ENCODE results near the gene METTL21A.
"Not testable (repeated sequence)": the region's sequence is repeated elsewhere in the genome, so short reads cannot be mapped to it uniquely, and the experiment has no call there.

Gene METTL21A

DNA sequence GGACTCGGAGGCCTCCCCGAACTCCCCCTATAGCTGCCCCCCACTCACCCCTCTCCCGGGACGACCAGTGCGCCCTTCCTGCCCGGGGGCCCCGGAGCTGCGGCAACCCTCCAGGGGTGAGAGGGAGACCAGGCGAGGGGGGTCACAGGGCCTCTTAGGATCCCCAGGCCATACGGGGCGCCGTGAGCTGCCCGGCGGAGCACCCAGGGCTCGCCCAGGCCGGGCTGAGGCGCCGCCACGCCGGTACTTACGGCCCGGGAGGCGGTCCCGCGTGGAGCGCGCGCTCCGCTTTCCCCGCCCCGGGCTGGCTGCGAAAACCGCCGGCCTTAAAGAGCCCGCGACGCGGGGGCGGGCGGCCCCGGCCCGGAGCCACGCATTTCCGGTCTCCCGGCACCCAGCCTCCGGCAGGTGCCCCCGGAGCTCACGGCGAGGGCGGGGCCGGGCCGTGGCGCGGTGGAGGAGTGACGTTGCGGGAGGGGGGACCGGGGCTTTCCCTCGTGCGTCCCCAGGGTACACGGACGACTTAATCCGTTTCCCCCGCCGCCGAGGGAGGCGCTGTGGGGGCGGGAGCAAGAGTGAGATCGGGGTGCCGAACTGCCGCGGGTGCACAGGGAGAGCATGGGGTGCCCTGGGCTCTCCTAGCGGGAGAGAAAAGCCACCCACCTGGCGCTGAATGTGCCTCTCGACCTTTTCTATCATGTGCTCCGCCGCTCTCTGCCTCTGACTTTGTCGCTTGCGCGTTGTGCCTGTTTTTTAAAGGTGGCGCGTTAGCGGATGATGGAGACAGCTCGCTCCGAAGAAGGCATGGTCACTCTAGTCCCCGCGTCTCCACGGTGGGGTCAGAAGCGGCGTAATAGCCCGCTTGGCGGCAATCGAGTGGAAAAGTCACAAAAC lies at the start of gene METTL21A:
Gene METTL21A, minus strand, starts transcription at position 381 of the 894 bp plus-strand sequence. CDS start 1,019 bp downstream, outside the sequence.
- peak; percentile 93 for DNase-seq

GRCh38 chr2:207674826-207675225 lies 49.6 kb upstream of the METTL21A start:
- no peak for DNase-seq

DNA sequence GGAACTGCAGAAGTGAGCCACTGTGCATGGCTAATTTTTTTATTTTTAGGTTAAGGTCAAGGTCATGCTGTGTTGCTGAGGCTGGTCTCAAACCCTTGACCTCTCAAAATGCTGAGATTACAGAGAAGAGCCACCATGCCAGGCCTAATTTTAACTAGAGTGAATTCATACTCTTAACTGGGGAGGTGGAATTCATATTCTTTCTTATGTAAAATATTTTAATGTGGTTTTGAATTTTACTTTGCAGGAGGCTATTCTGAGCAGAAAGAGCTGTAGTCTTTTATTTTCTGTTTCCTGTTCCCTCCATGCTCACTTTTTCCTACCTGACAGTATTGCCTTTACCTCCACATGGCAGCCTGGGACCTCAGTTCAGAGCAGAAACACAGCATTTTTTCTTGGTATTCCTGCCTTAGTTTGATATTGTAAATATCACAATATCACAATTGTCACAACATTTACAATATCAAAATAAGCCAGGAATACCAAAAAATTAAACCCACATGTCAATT lies 49.1 kb upstream of the METTL21A start:
- no peak for DNase-seq

GRCh38 chr2:207673431-207673830 lies 48.2 kb upstream of the METTL21A start:
- DNase-seq = no peak

- no peak for DNase-seq
Measured at GRCh38 chr2:207670887-207671286, 45.7 kb upstream of the METTL21A start.

- DNase-seq = no peak
Measured at GRCh38 chr2:207663870-207664545, 38.8 kb upstream of the METTL21A start.

DNA sequence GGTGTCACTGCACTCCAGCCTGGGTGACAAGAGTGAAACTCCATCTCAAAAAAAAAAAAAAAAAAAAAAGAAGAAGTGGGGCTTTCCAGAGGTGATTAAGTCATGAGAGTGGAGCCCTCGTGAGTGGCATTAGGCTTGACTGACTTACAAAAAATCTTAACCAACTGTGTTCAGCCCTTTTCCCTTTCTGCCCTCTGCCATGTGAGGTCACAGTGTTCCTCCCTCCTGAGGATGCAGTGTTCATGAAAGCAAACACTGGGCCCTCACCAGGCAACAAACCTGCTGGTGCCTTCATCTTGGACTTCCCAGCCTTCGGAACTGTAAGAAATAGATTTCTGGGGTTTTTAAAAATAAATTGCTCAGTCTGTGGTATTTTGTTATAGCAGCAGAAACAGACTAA lies 37.0 kb upstream of the METTL21A start:
- no peak for DNase-seq

DNA sequence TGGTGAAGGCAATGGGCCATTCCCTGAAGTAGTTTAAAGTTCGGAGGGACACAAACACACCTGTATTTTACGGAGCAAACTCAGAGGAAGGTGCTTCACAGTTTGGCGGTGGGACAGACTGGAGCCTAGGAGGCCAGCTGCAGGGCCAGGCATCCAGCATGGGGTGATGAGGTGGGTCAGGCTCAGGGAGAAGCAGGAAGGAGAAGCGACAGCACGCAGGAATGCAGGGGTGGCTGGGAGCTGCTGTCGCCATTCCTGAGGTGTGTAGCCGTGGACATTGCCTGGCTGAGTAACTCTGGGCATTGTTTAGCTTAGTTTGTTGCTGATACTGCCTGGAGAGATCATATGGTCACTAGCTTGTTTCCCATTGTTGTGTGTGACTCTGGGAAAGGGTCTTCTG lies 35.8 kb upstream of the METTL21A start:
- no peak for DNase-seq

DNA sequence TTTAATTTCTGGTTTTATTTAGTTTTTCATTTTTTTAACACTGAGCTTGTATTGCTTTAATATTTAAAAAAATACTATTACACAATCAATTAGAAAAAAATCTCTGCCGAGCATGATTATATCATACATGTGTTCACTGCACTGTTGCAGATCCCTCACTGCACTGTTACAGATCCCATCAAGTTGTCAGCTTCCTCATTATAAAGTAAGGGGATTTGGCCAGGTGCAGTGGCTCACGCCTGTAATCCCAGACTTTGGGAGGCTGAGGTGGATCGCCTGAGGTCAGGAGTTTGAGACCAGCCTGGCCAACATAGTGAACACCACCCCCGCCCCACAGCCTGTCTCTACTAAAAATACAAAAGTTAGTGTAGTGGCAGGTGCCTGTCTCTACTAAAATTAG lies 33.0 kb upstream of the METTL21A start:
- no peak for DNase-seq

DNA sequence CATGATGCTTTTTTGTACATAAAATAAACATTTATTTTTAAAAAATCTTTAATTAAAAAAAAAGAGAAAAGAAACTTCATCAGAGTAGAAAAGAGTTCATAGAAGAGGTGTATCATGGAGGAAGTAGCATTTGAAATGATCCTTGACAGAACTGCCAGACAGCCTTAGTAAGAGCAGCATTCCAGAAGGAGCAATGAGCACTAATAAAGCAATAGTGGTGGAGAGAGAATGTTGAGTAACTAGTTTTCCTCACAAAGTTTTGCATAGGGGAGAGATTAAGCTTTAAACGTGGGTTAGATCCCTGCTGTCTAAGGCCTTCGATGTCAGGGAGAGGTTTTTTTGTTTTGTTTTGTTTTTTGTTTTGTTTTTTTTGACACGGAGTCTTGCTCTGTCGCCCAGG lies 29.8 kb upstream of the METTL21A start:
- DNase-seq = no peak

GRCh38 chr2:207646582-207646981 lies 21.4 kb upstream of the METTL21A start:
- DNase-seq = not testable (repeated sequence)

DNA sequence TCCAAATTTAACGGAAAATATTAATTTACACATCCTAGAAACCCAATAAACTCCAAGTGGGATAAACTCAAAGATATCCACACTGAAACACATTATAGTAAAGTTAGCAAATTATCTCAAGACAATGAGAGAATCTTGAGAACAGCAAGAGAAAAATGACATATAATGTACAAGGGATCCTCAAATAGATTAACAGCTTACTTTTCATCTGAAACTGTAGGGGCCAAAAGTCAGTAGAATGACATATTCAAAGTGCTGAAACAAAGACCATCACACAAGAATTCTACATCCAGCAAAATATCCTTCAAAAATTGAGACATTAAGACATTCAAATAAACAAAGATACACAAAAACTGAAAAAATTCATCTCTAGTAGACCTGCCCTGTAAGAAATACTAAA lies 18.7 kb upstream of the METTL21A start:
- DNase-seq = no peak

- DNase-seq = no peak
Measured at GRCh38 chr2:207640661-207641060, 15.5 kb upstream of the METTL21A start.

DNA sequence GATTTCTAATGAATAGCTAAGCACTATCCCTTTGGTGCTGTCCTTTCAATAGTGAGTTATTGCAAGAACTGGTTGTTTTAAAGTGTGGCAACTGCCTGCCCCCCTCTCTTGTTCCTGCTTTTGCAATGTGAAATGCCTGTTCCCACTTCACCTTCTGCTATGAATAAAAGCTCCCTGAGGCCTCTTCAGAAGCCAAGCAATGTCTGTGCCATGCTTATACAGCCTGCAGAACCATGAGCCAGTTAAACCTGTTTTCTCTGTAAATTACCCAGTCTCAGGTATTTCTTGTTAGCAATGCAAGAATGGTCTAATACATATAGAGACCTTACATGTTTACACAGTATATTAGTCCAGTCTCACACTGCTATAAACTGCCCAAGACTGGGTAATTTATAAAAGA lies 15.0 kb upstream of the METTL21A start:
- no peak for DNase-seq

GRCh38 chr2:207639288-207639687 lies 14.1 kb upstream of the METTL21A start:
- DNase-seq = not testable (repeated sequence)

DNA sequence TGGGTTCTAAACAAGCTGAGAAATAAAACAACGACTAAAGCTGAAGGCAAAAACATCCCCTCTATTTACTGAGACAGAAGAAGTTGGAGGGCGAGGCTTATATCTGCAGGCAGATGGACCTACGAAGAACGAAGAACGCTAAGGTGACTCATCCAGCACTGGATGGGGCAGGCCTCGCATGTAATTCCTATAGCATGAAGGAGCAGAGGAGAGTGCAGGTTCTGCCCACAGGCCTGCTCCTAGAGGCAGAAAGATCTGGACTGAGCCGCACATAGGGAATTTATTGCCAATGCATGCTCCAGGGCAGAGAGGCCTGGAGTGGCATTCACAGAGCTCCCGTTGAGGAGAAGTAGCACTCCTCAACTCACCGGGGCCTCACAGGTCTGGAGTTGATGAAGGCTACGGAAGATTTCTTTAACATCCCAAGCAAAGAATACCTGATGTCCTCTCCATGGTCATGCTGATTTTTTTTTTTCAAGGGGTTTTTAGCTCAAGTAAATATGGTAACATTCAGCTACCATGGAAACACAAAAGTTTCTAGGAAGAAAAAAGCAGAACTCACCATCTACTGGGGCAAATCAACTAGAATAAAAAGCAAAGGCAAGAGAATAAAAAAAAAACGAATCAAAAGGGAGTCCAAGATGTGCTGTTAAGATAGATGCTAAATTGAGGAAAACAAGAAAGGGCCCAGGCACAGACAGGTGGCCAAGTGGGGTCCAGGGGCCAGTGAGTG lies 10.4 kb upstream of the METTL21A start:
- DNase-seq = no peak

DNA sequence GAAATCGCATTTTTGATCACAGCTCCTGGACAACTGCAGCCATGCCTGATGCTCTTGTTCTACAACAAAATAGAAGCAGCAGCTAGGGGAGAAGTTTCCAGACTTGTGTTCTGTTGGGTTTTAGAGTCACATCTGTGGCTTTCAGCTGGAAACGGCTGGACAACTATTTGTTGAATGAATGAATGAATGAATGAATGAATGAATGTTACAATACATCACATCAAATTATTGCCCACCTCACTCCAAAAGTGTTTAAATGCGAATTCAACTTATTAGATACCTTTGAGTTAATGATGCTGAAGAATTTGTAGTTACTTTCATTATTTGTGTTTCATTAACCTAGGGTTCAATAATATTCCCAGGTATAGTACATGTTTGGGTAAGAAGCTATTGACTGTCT lies 8.5 kb upstream of the METTL21A start:
- no peak for DNase-seq

DNA sequence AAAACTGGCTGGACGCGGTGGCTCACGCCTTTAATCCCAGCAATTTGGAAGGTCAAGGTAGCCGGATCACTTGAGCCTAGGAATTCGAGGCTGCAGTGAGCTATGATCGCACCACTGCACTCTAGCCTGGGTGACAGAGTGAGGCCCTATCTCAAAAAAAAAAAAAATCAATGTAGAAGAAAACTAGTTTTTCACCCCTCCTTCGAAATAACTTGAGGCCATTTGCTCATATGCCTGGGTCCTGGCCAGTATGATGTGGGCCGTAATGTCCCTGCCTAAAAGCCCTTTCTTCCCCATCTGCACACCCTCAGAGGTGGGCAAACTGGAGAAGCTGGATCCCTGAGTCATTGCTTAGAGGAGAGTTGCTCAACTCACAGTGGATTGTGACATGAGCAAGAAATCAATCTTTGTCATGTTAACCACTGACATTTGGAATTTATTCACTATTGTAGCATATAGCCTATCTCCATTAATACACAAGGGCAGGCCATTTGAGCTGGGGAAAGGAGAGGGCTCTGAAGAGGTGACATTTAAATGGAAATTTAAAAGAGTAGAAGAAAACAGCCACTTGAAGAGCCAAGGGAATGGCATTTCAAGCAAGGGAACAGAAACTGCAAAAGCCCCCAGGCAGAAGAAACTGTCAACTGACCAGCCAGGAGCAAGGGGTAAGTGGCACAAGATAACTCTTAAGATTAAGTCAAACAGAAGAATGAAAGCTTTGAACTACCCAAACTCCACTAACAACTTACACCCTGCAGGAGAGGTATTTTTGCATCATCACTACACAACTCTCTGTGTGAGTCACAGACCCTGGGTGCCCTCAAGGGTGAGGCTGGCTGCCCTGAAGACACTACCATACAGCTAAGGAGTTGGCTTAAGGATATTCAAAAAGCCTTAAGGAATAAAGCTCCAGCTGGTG lies 7.6 kb upstream of the METTL21A start:
- DNase-seq = no peak

- no peak for DNase-seq
Measured at GRCh38 chr2:207630491-207630890, 5.3 kb upstream of the METTL21A start.

DNA sequence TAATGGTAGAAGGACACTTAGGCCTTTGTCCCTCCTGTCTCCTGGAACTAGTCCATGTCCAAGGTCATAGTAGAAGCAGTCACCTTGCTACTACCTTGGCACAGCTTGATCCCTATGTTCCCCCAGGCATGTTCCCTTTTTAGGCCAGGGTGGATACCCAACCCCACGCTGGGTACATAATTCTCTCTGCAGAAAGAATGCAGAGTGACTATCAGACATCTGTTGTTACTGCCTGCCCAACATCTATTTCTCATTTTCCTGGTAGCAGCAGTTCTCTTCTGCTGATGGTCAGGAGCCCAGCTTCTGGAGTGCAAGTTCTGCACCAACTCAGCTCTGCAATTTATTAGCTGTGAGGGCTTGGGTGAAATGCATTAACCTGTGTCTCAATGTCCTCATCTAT lies 4.4 kb upstream of the METTL21A start:
- DNase-seq = no peak

DNA sequence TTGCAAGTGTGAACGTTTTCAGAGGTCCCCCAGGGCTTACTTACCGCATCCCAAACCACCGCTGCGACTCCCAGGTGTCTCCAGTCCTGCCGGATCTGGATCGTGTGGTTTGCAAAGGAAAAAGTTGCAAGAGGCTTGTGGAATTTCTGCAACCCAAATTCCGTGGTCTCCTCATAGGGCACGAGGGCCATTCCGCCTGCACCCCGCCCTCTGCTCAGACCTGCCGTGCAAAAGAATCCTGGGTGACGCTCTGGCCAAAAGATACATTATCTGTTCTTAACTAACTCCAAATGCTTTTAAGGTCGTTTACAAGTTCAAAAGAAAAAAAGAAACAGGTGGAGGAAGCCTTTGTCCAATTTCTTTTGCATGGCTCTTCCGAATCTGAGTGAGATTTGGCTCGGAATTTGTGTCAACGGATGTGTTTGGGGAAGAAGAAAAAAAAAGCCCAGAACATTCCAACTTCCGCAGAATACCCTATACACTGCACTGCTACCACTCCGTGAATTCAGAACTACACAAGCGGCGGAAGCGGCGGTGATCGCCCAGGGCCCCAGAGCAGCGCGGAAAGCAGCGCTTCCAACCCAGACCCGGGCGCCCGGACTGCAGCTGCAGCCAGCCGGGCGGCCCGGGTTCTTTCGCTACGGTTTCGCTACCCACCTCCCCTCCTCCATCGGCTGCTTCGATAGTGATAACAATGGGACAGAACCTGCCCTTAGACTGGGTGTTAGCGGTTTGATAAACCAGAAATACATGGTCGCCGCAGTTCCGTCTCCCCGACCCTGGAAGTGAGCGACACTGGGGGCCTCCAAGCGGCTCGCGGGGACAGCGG lies 795 bp downstream of the METTL21A start:
- DNase-seq = peak; percentile 48

Data from activated CD4-positive, alpha-beta T cell treated with anti-CD3 and anti-CD28 coated beads for 1 hour (primary cell).